ENCODE results near the gene TOMM7. TPM values are rescaled to one million over a fixed set of nuclear protein-coding genes. Genes with fewer than 3 reads are reported as not detected.

The TOMM7 gene
- polyA plus RNA-seq, 1 donor (not counting 4 experiments of a cell fraction or from before 2014, with no cell fraction given) = 1,291 TPM

GRCh38 chr7:22867589-22867988, 44.9 kb upstream of the TOMM7 start:
- Histone ChIP-seq H3K4me1 (ENCODE audit: control insufficient read depth, extremely low read depth, insufficient read depth, low read length) (peaks cover 10% of the 10 kb centered on the region), H2AFZ (ENCODE audit: control insufficient read depth, low read length) (no peak overlapping the region), H3K79me2 (ENCODE audit: control insufficient read depth, insufficient read depth, low read length) (no peaks in the 10 kb centered on the region), H3K27me3 (ENCODE audit: control insufficient read depth, extremely low read depth, insufficient read depth, low read length) (no peaks in the 10 kb centered on the region), H3K9me3 (ENCODE audit: control insufficient read depth, low read depth, low read length) (no peaks in the 10 kb centered on the region), H4K20me1 (ENCODE audit: control insufficient read depth, extremely low read depth, insufficient read depth, low read length) (no peaks in the 10 kb centered on the region), H3K4me2 (ENCODE audit: control insufficient read depth, extremely low read depth, insufficient read depth, low read depth, low read length) (no peak overlapping the region), H3K27ac (ENCODE audit: control insufficient read depth, insufficient read depth, low read length) (no peak overlapping the region), H3K4me3 (ENCODE audit: control insufficient read depth in 2 of 3, extremely low read depth in 1 of 3, insufficient read depth in 2 of 3, low read depth in 1 of 3, low read length in 3 of 3) (no peak overlapping the region), H3K36me3 (ENCODE audit: control insufficient read depth in 2 of 2, extremely low read depth in 1 of 2, insufficient read depth in 2 of 2, low read length in 2 of 2) (peaks cover 0 to 1% of the 10 kb centered on the region in 2 experiments), H3K9me1 (ENCODE audit: control insufficient read depth, extremely low read depth, insufficient read depth, low read length) (no peaks in the 10 kb centered on the region), H3K9ac (ENCODE audit: control insufficient read depth, extremely low read depth, insufficient read depth, low read length) (no peak overlapping the region)
- DNase-seq (ENCODE audit: low read depth, low spot score) (no peak), FAIRE-seq (no peak)
- TF ChIP-seq EZH2 (IDR thresholded peaks at IDR 0.05; ENCODE audit: low read length) (no peak), CTCF (optimal IDR thresholded peaks at IDR 0.05 in 1 of 3, IDR thresholded peaks at IDR 0.05 in 1 of 3, conservative IDR thresholded peaks at IDR 0.05 in 1 of 3; ENCODE audit: extremely low read depth in 1 of 3, insufficient read depth in 2 of 3, low read length in 3 of 3) (no peak)
- dilution Hi-C loops (cut with MboI; ENCODE audit: extremely low pct_ligation_motif_present, low sequenced_read_pairs) = no loop called here

GRCh38 chr7:22867003-22867402, 44.4 kb upstream of the TOMM7 start:
- dilution Hi-C loops (cut with MboI; ENCODE audit: extremely low pct_ligation_motif_present, low sequenced_read_pairs) = no loop called here
- Histone ChIP-seq H3K9me3 (ENCODE audit: control insufficient read depth, low read depth, low read length) (no peaks in the 10 kb centered on the region), H3K4me3 (ENCODE audit: control insufficient read depth in 2 of 3, extremely low read depth in 1 of 3, insufficient read depth in 2 of 3, low read depth in 1 of 3, low read length in 3 of 3) (no peak overlapping the region), H3K4me1 (ENCODE audit: control insufficient read depth, extremely low read depth, insufficient read depth, low read length) (peaks cover 11% of the 10 kb centered on the region), H4K20me1 (ENCODE audit: control insufficient read depth, extremely low read depth, insufficient read depth, low read length) (no peaks in the 10 kb centered on the region), H3K27ac (ENCODE audit: control insufficient read depth, insufficient read depth, low read length) (no peak overlapping the region), H3K27me3 (ENCODE audit: control insufficient read depth, extremely low read depth, insufficient read depth, low read length) (no peaks in the 10 kb centered on the region), H3K79me2 (ENCODE audit: control insufficient read depth, insufficient read depth, low read length) (no peaks in the 10 kb centered on the region), H3K36me3 (ENCODE audit: control insufficient read depth in 2 of 2, extremely low read depth in 1 of 2, insufficient read depth in 2 of 2, low read length in 2 of 2) (peaks cover 0 to 1% of the 10 kb centered on the region in 2 experiments), H3K9me1 (ENCODE audit: control insufficient read depth, extremely low read depth, insufficient read depth, low read length) (no peaks in the 10 kb centered on the region), H2AFZ (ENCODE audit: control insufficient read depth, low read length) (no peak overlapping the region), H3K9ac (ENCODE audit: control insufficient read depth, extremely low read depth, insufficient read depth, low read length) (no peak overlapping the region), H3K4me2 (ENCODE audit: control insufficient read depth, extremely low read depth, insufficient read depth, low read depth, low read length) (no peak overlapping the region)
- TF ChIP-seq CTCF (optimal IDR thresholded peaks at IDR 0.05 in 1 of 3, IDR thresholded peaks at IDR 0.05 in 1 of 3, conservative IDR thresholded peaks at IDR 0.05 in 1 of 3; ENCODE audit: extremely low read depth in 1 of 3, insufficient read depth in 2 of 3, low read length in 3 of 3) (no peak), EZH2 (IDR thresholded peaks at IDR 0.05; ENCODE audit: low read length) (no peak)
- DNase-seq (ENCODE audit: low read depth, low spot score) = no peak
- FAIRE-seq = no peak
